T-cell (primary cell): Measurements from ENCODE around the gene KIF4B. TPM values are rescaled to one million over a fixed set of nuclear protein-coding genes. Genes with fewer than 3 reads are reported as not detected.

ENCODE experiments used
- ATAC-seq, 4 experiments: fragments of 200-7000 bp in 3 of 4; fragments of 150-1000 bp in 1 of 4; cut with Tn5 transposase; replicated peaks in 1 of 4; 1 replicate in 3 of 4; 2 replicates in 1 of 4; pipeline ENCODE4 v1.10.0; 2021; ENCODE audit warnings: moderate library complexity in 3 of 4, mild to moderate bottlenecking in 2 of 4, moderate number of reproducible peaks in 1 of 4
- CTCF ChIA-PET, 2 donors: fragments of 300-600 bp; sonication (Branson Sonifier 250); formaldehyde crosslinking; loops; one replicate each; lab custom pipeline; 2022; ENCODE audit warnings: antibody characterized with exemption in 2 of 2; lab: Charles Lee
- POLR2A ChIA-PET, 2 donors: fragments of 300-600 bp; sonication (Branson Sonifier 250); formaldehyde crosslinking; loops; one replicate each; lab custom pipeline; 2022; ENCODE audit warnings: antibody characterized with exemption in 2 of 2; lab: Charles Lee
- DNase-seq, 35 experiments: peaks; one replicate each; pipeline versions ENCODE4 v3.0.0 to v3.0.0-alpha.2; 2013 to 2023
- H3K27ac ChIP-seq: one replicate; pipeline ENCODE4 v1.5.1; 2013; ENCODE audit warnings: low read length
- H3K27me3 ChIP-seq, 2 experiments: replicated peaks in 1 of 2; 1 replicate in 1 of 2; 2 replicates in 1 of 2; pipeline versions ENCODE4 v1.6.1 to v1.7.0; 2013; ENCODE audit warnings: low read length in 1 of 2, mixed read lengths in 1 of 2; ENCODE audit not compliant: control insufficient read depth in 2 of 2, insufficient read depth in 2 of 2; ENCODE audit errors: extremely low read depth in 1 of 2
- H3K36me3 ChIP-seq, 2 donors: 1 replicate in 1 of 2; 2 replicates in 1 of 2; pipeline versions ENCODE4 v1.6.1 to v1.7.0; 2013; ENCODE audit warnings: low read length in 1 of 2; ENCODE audit not compliant: control insufficient read depth in 2 of 2, insufficient read depth in 1 of 2; ENCODE audit errors: extremely low read depth in 1 of 2
- H3K4me1 ChIP-seq, 2 experiments: 1 replicate in 1 of 2; 2 replicates in 1 of 2; pipeline versions ENCODE4 v1.6.1 to v1.7.0; 2013; ENCODE audit warnings: low read length in 2 of 2, mixed read lengths in 1 of 2; ENCODE audit not compliant: insufficient read depth in 2 of 2, control insufficient read depth in 1 of 2; ENCODE audit errors: extremely low read depth in 1 of 2
- H3K4me3 ChIP-seq, 2 donors: 1 replicate in 1 of 2; 2 replicates in 1 of 2; pipeline versions ENCODE4 v1.5.1 to v1.7.0; 2013; ENCODE audit warnings: mild to moderate bottlenecking in 2 of 2, low read length in 1 of 2, moderate library complexity in 1 of 2; ENCODE audit not compliant: control insufficient read depth in 1 of 2; ENCODE audit errors: extremely low read depth in 1 of 2
- H3K9me3 ChIP-seq: 2 replicates; pipeline ENCODE4 v1.7.0; 2013
- H3K27ac Mint-ChIP-seq, 2 donors: one replicate each; pipeline ENCODE4 v1.8.0; 2020 to 2021; ENCODE audit warnings: mild to moderate bottlenecking in 2 of 2, mixed read lengths in 2 of 2
- H3K27me3 Mint-ChIP-seq, 2 donors: one replicate each; pipeline ENCODE4 v1.8.0; 2021 to 2022; ENCODE audit warnings: mixed read lengths in 2 of 2
- H3K36me3 Mint-ChIP-seq: one replicate; pipeline ENCODE4 v1.8.0; 2021; ENCODE audit warnings: mixed read lengths
- H3K4me1 Mint-ChIP-seq, 3 donors: one replicate each; pipeline ENCODE4 v1.8.0; 2020 to 2022; ENCODE audit warnings: mixed read lengths in 3 of 3, mild to moderate bottlenecking in 1 of 3
- H3K4me3 Mint-ChIP-seq, 3 donors: one replicate each; pipeline ENCODE4 v1.8.0; 2020 to 2022; ENCODE audit warnings: mild to moderate bottlenecking in 3 of 3, mixed read lengths in 3 of 3, moderate library complexity in 3 of 3
- H3K9me3 Mint-ChIP-seq, 3 donors: one replicate each; pipeline ENCODE4 v1.8.0; 2020 to 2022; ENCODE audit warnings: mixed read lengths in 3 of 3
- WGBS: methylation state at CpG from one replicate; pipeline ENCODE4 v1.1.5; 2013; ENCODE audit warnings: missing lambda C conversion rate; ENCODE audit not compliant: insufficient coverage; 5-methylcytosine and 5-hydroxymethylcytosine counted together
- total RNA-seq, 35 experiments: library from RNA in 6 of 35; stranded (reverse) in 6 of 35; fragments of 120-200 nt in 1 of 35; gene quantifications; one replicate each; pipeline versions ENCODE4 v1.2.1 to v1.2.4 and lab custom pipeline; 2013 to 2026

Gene KIF4B
- total RNA-seq, 5 donors from 2014 or later (not counting 1 experiment from before 2014, with no cell fraction given), result not detected

DNA sequence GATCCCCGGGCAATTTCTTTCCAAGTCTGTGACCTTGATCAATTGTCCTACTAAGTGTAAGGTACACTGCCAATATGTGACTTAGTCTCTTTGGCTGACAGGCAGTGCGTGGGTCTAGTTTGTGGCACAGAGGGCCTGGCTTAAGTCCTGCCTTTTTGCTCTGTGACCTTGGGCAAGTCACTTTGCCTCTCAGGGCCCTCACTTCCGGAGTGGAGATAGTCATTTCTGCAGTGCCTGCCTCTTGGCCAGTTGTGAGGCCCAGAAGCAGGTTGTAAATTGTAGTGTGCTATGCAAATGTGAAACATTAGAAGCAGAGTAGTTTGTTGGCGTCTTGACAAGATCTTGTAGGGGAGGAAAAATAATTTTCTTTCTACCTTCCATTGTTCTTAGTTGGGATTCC lies 39.0 kb downstream of the KIF4B start:
- H3K4me3 Mint-ChIP-seq, result no peak overlapping the region
- no peak overlapping the region for H3K27ac Mint-ChIP-seq

DNA sequence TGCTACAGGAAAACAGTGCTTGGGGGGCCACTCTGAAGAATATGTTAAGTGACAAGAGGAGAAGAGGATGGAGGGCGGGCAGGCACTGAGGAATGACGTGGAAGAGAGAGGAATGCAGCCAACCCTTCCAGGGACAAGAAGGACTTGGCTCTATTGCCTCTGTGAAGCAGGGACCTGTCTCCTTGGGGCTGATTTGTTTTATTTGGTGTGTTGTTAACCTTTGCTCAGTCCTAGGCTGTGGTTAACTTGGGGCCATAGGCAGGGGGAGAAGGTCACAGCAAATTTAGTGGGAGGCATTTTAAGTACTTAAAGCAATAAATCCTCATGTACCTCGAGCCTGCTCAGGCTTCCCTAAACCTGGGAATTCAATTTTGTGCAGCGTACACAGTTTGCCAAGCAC lies 39.9 kb downstream of the KIF4B start:
- no peak for DNase-seq
- Mint-ChIP-seq H3K27me3 (peaks cover 2 to 7% of the 10 kb centered on the region in 2 donors), H3K4me3 (no peak overlapping the region), H3K27ac (no peak overlapping the region), H3K9me3 (no peaks in the 10 kb centered on the region), H3K36me3 (no peaks in the 10 kb centered on the region), H3K4me1 (no peaks in the 10 kb centered on the region)
- H3K27ac ChIP-seq, result no peak overlapping the region
- 64% methylated on average over 2 of the region's 4 CpGs for WGBS
- H3K4me1 ChIP-seq, result no peaks in the 10 kb centered on the region
- no peaks in the 10 kb centered on the region for H3K9me3 ChIP-seq
- no peak for ATAC-seq
- H3K27me3 ChIP-seq, result peaks cover 0 to 2% of the 10 kb centered on the region in 2 experiments
- H3K36me3 ChIP-seq, result no peaks in the 10 kb centered on the region
- no peak overlapping the region for H3K4me3 ChIP-seq
- CTCF ChIA-PET, result interaction anchor here in 1 of 2 donors (0.6 kb wide), 1 partner anchor 929 kb away, joined by 3 read pairs; no protein-coding TSS in a partner anchor
- POLR2A ChIA-PET, result no interaction called here

More for the DNA sequence above, 39.0 kb downstream of the KIF4B start:
- DNase-seq (no peak), ATAC-seq (no peak)
- Histone ChIP-seq H3K9me3 (no peaks in the 10 kb centered on the region), H3K36me3 (no peaks in the 10 kb centered on the region), H3K27me3 (peaks cover 0 to 2% of the 10 kb centered on the region in 2 experiments), H3K27ac (no peak overlapping the region), H3K4me1 (no peaks in the 10 kb centered on the region), H3K4me3 (no peak overlapping the region)
- H3K9me3 Mint-ChIP-seq, result no peaks in the 10 kb centered on the region
- peaks cover 4 to 13% of the 10 kb centered on the region in 2 donors for H3K27me3 Mint-ChIP-seq
- no peaks in the 10 kb centered on the region for H3K4me1 Mint-ChIP-seq
- 77% methylated on average over 3 of the region's 4 CpGs for WGBS
- ChIA-PET POLR2A (no interaction called here), CTCF (no interaction called here)
- no peaks in the 10 kb centered on the region for H3K36me3 Mint-ChIP-seq

DNA sequence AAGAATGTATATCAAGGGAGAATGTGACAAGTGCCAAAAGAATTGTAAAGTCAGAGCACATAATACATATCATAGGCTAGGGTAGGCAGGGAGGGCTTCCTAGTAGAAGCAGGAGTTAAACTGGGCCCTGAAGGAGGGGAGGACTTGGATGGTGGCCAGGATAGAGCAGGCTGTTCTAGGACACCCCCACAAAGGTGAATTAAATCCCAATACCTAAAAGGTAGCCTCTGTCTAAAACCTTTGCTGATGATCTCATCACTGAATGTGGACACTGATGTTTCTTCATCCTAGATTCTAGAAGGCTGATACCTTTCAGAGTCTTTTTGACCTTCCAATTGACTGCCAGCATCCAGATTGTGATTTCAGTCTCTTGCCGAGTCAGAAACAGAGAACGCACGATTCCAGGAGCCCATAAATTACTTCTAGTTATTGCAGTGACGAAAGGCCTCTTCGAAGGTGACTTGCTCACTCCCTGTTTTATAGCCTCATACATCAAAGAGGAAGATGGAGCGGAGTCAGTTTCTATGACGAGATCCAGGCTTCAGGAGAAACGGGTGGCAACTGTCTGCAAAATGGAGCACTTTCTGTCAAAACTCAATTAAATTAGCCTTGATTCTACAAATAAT lies 43.2 kb downstream of the KIF4B start:
- H3K4me1 Mint-ChIP-seq, result no peaks in the 10 kb centered on the region
- CTCF ChIA-PET, result interaction anchor here in 1 of 2 donors (0.6 kb wide), 1 partner anchor 342 kb away, joined by 3 read pairs; no protein-coding TSS in a partner anchor
- no peak overlapping the region for H3K27ac Mint-ChIP-seq
- peaks cover 2 to 9% of the 10 kb centered on the region in 2 donors for H3K27me3 Mint-ChIP-seq
- WGBS, result 80% methylated on average over 6 of the region's 8 CpGs
- Histone ChIP-seq H3K27ac (no peak overlapping the region), H3K9me3 (no peaks in the 10 kb centered on the region), H3K4me3 (no peak overlapping the region), H3K36me3 (no peaks in the 10 kb centered on the region), H3K4me1 (no peaks in the 10 kb centered on the region), H3K27me3 (peaks cover 0 to 2% of the 10 kb centered on the region in 2 experiments)
- no peak overlapping the region for H3K4me3 Mint-ChIP-seq
- no peaks in the 10 kb centered on the region for H3K36me3 Mint-ChIP-seq
- no peak for ATAC-seq
- H3K9me3 Mint-ChIP-seq, result peaks cover 2 to 9% (median 8%) of the 10 kb centered on the region in 3 donors
- no peak for DNase-seq
- POLR2A ChIA-PET, result interaction anchor here in 1 of 2 donors (0.7 kb wide), 1 partner anchor 45 kb away, joined by 9 read pairs; no protein-coding TSS in a partner anchor

DNA sequence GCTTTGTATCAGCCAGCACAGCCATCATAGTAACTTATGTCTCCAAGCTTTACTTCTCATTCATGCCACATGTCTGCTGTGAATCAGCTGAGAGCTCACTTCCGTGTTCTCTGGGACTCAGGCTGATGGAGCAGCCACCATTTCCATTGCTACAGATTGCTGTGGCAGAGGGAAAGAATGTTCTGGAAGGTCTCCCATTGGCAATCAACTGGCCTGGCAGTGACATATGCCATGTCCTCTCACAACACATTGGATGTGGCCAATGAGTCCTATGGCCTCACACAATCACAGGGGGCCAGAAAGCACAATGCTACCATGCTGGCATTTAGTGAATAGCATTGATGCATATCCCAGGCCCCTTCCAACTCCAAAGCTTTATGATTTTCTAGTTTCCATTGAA lies 44.1 kb downstream of the KIF4B start:
- Histone ChIP-seq H3K27ac (no peak overlapping the region), H3K27me3 (peaks cover 0 to 5% of the 10 kb centered on the region in 2 experiments), H3K4me1 (no peaks in the 10 kb centered on the region), H3K9me3 (no peaks in the 10 kb centered on the region), H3K4me3 (no peak overlapping the region), H3K36me3 (no peaks in the 10 kb centered on the region)
- WGBS, result no CpG with 5 or more reads among the region's 1 CpG
- H3K9me3 Mint-ChIP-seq, result peaks cover 2 to 12% (median 8%) of the 10 kb centered on the region in 3 donors
- H3K36me3 Mint-ChIP-seq, result no peaks in the 10 kb centered on the region
- H3K27ac Mint-ChIP-seq, result no peak overlapping the region
- H3K4me1 Mint-ChIP-seq, result no peaks in the 10 kb centered on the region
- POLR2A ChIA-PET, result no interaction called here
- no peak overlapping the region for H3K4me3 Mint-ChIP-seq
- peaks cover 2 to 15% of the 10 kb centered on the region in 2 donors for H3K27me3 Mint-ChIP-seq
- CTCF ChIA-PET, result interaction anchor here in 1 of 2 donors (0.6 kb wide), 1 partner anchor 1748 kb away, joined by 3 read pairs; no protein-coding TSS in a partner anchor
- no peak for DNase-seq
- no peak for ATAC-seq

DNA sequence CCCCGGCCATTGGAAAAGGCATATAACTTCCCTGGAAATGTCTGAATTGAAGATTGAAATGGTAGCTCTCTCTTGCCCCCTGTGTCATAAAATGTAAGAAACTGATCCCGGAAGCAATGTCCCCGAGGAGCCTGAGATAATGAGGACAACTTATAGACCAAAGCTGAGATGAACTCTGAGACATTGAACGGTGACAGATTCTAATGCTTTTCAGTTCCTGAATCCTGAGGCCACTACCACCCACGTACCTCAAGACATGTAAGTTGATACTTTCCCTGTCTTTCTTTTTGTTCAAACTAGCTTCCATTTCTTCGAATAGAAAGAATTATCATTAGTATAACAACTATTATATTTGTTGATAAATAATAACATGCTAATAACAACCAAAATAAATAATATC lies 51.0 kb downstream of the KIF4B start:
- Mint-ChIP-seq H3K36me3 (no peaks in the 10 kb centered on the region), H3K4me1 (no peaks in the 10 kb centered on the region), H3K4me3 (no peak overlapping the region), H3K27me3 (peaks cover 17 to 19% of the 10 kb centered on the region in 2 donors), H3K27ac (no peak overlapping the region), H3K9me3 (peaks cover 2 to 12% (median 8%) of the 10 kb centered on the region in 3 donors)
- H3K9me3 ChIP-seq, result no peaks in the 10 kb centered on the region
- no peak overlapping the region for H3K4me3 ChIP-seq
- no peak overlapping the region for H3K27ac ChIP-seq
- ATAC-seq, result no peak
- WGBS, result 61% methylated on average over 3 of the region's 6 CpGs
- peaks cover 0 to 10% of the 10 kb centered on the region in 2 experiments for H3K27me3 ChIP-seq
- H3K36me3 ChIP-seq, result no peaks in the 10 kb centered on the region
- CTCF ChIA-PET, result no interaction called here
- POLR2A ChIA-PET, result no interaction called here
- no peaks in the 10 kb centered on the region for H3K4me1 ChIP-seq
- no peak for DNase-seq

DNA sequence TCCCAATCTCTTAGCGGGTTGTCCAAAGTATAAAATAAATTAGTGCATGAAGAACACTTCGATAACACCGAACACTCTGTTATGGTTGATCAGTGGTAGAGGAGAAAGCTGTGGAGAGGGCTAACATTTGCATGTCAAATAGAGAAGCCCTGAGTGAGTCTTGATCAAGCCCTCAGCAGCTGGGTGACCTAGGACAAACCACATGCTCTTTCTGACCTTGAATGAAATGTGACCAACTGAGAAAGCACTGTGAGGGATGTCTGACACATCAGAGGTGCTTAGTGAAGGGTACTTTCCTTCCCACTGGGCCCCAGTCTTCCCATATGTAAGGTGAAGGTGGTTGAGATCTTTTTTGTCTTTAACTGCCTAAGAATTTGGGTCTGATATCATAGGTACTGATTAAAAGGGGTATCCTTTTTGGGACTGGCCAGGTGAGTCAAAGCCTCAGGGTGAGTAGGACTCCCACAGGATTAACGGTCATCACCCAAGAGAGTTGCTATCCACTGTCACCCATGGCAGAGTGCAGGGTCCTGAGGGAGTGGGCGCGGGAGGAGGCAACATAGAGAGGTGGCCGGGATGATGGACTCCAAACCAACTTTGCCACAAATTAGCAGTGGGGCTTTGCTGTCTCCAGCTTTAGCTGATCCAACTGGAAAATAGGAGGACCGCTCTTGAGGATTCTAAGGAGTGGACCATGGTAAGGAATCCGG lies 53.5 kb downstream of the KIF4B start:
- POLR2A ChIA-PET, result no interaction called here
- no peak overlapping the region for H3K27ac Mint-ChIP-seq
- no peaks in the 10 kb centered on the region for H3K9me3 Mint-ChIP-seq
- Histone ChIP-seq H3K4me3 (no peak overlapping the region), H3K9me3 (no peaks in the 10 kb centered on the region), H3K4me1 (no peaks in the 10 kb centered on the region), H3K36me3 (no peaks in the 10 kb centered on the region), H3K27me3 (peaks cover 0 to 10% of the 10 kb centered on the region in 2 experiments), H3K27ac (no peak overlapping the region)
- no peaks in the 10 kb centered on the region for H3K4me1 Mint-ChIP-seq
- no peaks in the 10 kb centered on the region for H3K36me3 Mint-ChIP-seq
- CTCF ChIA-PET, result no interaction called here
- ATAC-seq (no peak), DNase-seq (no peak)
- H3K27me3 Mint-ChIP-seq, result peaks cover 11 to 17% of the 10 kb centered on the region in 2 donors
- 88% methylated on average over 6 of the region's 9 CpGs for WGBS
- H3K4me3 Mint-ChIP-seq, result no peak overlapping the region
